Measurements from ENCODE around the gene NUMBL. TPM values are rescaled to one million over a fixed set of nuclear protein-coding genes. Genes with fewer than 3 reads are reported as not detected.
A peak's percentile ranks its signal among the peaks of the same experiment; 100 is the strongest.

Gene NUMBL
- polyA plus RNA-seq, 1 donor from 2014 or later: 4.0 TPM

DNA sequence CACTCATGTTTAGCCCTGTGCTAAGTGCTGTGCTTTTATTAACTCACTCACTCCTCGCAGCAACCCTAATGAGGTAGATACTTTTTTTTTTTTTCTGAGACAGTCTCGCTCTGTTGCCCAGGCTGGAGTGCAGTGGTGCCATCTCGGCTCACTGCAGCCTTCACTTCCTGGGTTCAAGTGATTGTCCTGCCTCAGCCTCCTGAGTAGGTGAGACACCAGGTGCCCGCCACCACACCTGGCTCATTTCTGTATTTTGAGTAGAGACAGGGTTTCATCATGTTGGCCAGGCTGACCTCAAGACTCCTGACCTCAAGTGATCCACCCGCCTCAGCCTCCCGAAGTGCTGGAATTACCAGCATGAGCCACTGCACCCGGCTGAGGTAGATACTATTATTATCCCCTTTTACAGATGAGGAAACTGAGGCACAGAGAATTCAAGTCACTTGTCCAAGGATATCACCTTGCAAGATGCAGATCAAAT lies 29.0 kb upstream of the NUMBL start:
- peaks cover 37 to 49% (median 41%) of the 10 kb centered on the region in 3 donors for H3K4me1 Mint-ChIP-seq
- peak overlapping the region; percentile 34 to 97 (median 58) for H3K4me3 Mint-ChIP-seq
- peak overlapping the region in 1 of 3 donors; percentile 76 for H3K27ac Mint-ChIP-seq
- H3K36me3 Mint-ChIP-seq: peaks cover 2% of the 10 kb centered on the region
- no peaks in the 10 kb centered on the region for H3K27me3 Mint-ChIP-seq
- no peaks in the 10 kb centered on the region for H3K9me3 Mint-ChIP-seq

DNA sequence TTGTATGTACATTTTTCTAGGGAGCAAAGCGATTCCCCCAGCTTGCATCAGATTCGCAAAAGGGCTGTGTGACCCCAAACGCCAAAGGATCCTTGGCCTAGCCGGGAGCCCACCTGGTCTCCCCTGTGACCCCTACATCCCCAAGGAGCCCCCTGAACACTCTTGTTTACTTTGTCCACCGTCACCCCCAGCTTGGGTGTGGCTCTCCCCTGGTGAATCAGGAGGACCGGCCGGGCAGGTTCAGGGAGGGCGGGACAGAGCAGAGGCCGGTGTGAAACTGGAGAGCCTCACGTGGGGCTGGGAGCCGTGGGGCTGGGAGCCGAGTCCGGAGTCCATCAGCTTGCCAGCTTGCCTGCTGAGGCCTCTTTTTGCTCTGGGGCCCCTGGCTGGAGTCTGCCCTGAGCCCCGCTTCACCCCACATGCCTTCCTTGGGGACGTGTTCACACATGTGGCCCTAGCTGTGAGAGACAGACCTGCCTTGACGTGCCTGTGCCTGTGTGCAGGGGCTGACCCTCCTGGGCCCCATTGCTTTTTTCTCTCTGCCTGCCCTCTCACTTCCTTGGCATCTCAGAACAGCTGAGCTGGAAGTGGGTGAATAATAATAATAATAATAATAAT lies 28.4 kb upstream of the NUMBL start:
- Mint-ChIP-seq H3K4me1 (peaks cover 39 to 50% (median 42%) of the 10 kb centered on the region in 3 donors), H3K4me3 (peak overlapping the region; percentile 91 to 97 (median 94)), H3K36me3 (peaks cover 2% of the 10 kb centered on the region), H3K27ac (peak overlapping the region; percentile 63 to 97 (median 76)), H3K9me3 (no peaks in the 10 kb centered on the region), H3K27me3 (no peaks in the 10 kb centered on the region)

DNA sequence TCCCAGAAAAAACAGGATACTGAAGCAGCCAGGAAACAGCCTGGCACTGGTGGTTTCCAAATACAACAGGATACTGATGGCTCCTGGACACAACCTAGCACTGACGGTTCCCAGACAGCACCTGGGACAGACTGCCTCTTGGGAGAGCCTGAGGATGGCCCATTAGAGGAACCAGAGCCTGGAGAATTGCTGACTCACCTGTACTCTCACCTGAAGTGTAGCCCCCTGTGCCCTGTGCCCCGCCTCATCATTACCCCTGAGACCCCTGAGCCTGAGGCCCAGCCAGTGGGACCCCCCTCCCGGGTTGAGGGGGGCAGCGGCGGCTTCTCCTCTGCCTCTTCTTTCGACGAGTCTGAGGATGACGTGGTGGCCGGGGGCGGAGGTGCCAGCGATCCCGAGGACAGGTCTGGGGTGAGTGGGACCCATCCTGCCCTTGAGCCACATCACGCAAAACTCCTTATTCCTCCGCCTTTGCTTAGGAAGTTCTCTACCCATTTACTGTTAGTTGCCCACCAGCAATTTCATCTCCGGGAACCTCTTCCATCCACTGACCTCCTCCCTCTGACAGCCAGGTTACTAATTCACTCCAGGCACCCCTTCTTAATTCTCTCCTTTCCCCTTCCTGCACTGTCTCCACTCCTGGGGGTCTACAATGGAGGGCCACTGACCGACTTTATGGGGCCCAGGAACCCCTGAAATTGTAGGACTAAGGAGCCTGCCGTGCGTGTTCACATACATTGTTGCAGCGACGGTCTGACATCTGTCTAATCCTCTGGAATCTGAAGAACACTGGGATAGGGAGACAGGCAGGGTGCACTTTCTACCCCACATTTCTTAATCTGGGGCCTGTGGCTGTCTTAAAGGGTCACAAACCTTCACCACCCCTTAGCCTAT lies 27.7 kb upstream of the NUMBL start:
- Mint-ChIP-seq H3K36me3 (no peaks in the 10 kb centered on the region), H3K9me3 (no peaks in the 10 kb centered on the region), H3K4me3 (peak overlapping the region; percentile 91 to 97 (median 94)), H3K4me1 (peaks cover 41 to 48% (median 43%) of the 10 kb centered on the region in 3 donors), H3K27ac (peak overlapping the region; percentile 63 to 97 (median 76)), H3K27me3 (no peaks in the 10 kb centered on the region)

DNA sequence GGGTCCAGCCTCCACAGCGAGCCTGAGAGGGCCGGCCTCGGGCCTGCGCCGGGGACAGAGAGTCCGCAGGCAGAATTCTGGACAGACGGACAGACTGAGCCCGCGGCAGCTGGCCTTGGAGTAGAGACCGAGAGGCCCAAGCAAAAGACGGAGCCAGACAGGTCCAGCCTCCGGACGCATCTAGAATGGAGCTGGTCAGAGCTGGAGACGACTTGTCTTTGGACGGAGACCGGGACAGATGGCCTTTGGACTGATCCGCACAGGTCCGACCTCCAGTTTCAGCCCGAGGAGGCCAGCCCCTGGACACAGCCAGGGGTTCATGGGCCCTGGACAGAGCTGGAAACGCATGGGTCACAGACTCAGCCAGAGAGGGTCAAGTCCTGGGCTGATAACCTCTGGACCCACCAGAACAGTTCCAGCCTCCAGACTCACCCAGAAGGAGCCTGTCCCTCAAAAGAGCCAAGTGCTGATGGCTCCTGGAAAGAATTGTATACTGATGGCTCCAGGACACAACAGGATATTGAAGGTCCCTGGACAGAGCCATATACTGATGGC lies 27.0 kb upstream of the NUMBL start:
- H3K4me3 Mint-ChIP-seq: peak overlapping the region; percentile 91 to 97 (median 93)
- no peaks in the 10 kb centered on the region for H3K27me3 Mint-ChIP-seq
- H3K36me3 Mint-ChIP-seq: no peaks in the 10 kb centered on the region
- peaks cover 41 to 48% (median 43%) of the 10 kb centered on the region in 3 donors for H3K4me1 Mint-ChIP-seq
- H3K9me3 Mint-ChIP-seq: no peaks in the 10 kb centered on the region
- peak overlapping the region; percentile 31 to 76 (median 43) for H3K27ac Mint-ChIP-seq

DNA sequence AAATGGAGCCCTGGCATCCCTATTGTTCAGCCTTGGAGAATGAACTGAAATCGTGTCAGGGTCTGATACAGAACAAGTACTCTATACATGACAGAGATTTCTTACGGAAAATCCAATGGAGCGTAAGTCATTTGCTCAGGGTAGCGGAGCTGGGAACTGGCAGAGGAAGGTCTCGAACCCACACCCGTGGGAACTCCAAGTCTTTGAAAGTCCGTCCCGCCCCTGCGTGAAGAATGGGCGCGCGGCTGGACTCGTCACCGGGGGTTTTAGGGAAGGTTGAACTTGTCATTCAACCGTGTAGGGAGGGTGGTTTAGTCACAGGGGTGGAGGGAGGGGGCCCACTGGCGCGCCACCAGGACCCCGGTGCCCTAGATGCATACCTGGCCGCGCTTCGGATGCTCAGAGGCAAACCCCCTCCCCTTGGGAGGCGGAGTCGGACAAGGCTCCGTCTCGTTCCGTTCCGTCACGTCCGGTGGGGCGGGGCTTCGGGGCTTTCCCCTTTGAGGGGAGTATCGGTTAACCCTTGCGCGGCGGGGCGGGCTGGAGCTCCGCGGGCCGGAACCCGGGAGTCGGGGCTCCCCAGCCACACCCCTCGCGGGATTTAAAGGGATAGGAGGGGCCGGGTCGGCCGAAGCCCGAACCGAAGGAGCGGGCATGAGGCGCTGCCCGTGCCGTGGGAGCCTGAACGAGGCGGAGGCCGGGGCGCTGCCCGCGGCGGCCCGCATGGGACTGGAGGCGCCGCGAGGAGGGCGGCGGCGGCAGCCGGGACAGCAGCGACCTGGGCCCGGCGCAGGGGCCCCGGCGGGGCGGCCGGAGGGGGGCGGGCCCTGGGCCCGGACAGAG lies 26.3 kb upstream of the NUMBL start, which contains the start of the genes COQ8B and ITPKC:
COQ8B (minus strand) TSS at position 405 of the 843 bp plus-strand sequence. CDS start 2,254 bp downstream, outside the sequence.
ITPKC (plus strand) TSS at position 631 of the 843 bp plus-strand sequence; CDS start at position 655, 24 bp downstream.
- Mint-ChIP-seq H3K27me3 (no peaks in the 10 kb centered on the region), H3K4me1 (peaks cover 41 to 46% (median 43%) of the 10 kb centered on the region in 3 donors), H3K4me3 (peak within 1 kb of the TSS; percentile 91 to 98 (median 97)), H3K9me3 (no peaks in the 10 kb centered on the region), H3K27ac (peak within 1 kb of the TSS; percentile 94 to 98 (median 97)), H3K36me3 (no peaks in the 10 kb centered on the region)

DNA sequence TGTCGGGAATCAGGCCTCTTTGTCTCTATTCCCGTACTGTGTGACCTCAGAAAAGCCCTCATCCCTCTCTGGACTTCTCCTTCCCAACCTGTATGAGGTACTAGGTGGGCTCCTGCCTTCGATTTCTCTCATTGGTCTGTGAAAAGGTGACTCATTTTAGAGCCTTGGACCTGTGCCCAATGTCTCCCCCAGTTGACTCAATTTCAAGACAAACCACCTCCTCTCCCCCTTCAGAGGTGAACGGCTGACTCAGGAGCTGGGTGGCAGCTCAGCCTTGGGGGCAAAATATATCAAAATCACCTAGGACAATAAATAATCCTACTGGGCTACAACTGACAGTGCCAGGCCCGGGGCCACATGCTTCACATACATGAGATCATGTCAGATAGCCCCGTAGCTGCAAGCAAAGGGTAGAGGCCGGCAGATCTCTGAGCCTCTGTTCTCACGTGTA lies 25.6 kb upstream of the NUMBL start:
- H3K27me3 Mint-ChIP-seq: no peaks in the 10 kb centered on the region
- peaks cover 42 to 47% (median 42%) of the 10 kb centered on the region in 3 donors for H3K4me1 Mint-ChIP-seq

DNA sequence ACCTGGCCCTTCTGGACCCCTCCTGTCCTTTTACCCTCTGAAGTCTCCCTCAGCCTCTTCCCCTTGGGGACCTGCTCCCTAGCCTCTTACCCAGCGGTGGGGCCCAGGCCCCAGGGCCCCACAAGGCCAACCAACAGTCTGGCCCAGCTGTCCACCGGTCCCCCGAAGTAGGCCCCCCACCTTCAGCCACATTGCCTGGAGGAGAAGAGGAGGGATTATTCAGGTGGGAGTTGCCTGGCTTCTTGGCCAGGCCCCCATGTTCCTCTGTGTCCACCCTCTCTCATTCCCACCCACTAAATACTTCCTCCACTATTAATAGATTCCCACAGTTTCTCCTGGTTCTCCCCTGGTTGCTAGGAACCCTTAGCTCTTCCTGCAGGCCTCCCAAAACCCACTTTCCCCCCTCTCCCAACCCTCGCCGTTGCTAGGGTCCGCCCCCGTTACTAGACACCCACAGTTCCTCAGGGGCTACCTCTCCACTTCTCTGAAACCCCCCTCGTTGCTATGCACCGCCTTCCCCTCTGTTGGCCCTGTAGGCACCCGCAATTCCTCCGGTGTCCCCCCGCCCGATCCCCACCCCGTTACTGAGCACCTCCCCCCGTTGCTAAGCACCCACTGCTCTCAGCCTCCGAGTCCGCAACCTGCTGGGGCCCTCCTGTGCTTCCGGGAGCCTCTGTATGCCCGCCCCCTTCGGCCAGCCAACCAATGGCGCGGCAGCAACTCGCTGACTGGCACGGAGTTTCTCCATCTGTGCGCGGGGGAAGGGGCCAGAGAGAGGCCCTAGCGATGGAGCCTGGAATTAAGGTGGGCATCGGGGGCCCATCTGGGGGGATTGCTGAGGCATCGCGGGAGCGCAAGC lies 24.2 kb upstream of the NUMBL start:
- H3K9me3 Mint-ChIP-seq: no peaks in the 10 kb centered on the region
- peaks cover 32 to 39% (median 33%) of the 10 kb centered on the region in 3 donors for H3K4me1 Mint-ChIP-seq
- H3K27me3 Mint-ChIP-seq: no peaks in the 10 kb centered on the region
- no peaks in the 10 kb centered on the region for H3K36me3 Mint-ChIP-seq
- H3K4me3 Mint-ChIP-seq: peak overlapping the region; percentile 91 to 98 (median 97)
- H3K27ac Mint-ChIP-seq: peak overlapping the region; percentile 94 to 98 (median 97)

More for the DNA sequence above, 25.6 kb upstream of the NUMBL start:
- Mint-ChIP-seq H3K9me3 (no peaks in the 10 kb centered on the region), H3K4me3 (peak overlapping the region; percentile 91 to 98 (median 97)), H3K27ac (peak overlapping the region; percentile 94 to 98 (median 97)), H3K36me3 (no peaks in the 10 kb centered on the region)

DNA sequence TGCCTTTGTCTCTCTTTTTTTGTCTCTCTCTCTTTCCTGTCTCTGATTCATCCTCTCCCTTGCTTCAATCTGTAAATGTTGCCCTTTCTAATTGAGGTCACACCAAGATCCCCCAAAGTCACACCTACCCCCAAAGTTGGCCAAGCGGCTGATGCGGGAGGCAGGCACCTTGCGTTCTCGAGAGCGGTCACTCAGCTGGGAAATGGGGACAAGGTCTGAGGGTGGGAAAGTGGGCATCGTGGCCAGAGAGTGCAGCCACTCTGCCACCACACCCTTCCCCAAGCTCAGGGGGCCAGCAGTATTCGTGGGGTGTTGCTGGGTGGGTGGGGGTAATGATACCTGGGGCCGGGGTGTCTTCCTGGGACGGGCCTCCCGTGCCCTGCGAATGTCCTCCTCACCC lies 23.5 kb upstream of the NUMBL start:
- Mint-ChIP-seq H3K9me3 (no peaks in the 10 kb centered on the region), H3K36me3 (no peaks in the 10 kb centered on the region), H3K4me3 (peak overlapping the region in 3 of 4 donors; percentile 59 to 97 (median 83)), H3K4me1 (peaks cover 30 to 35% (median 31%) of the 10 kb centered on the region in 3 donors), H3K27ac (peak overlapping the region in 2 of 3 donors; percentile 89 to 97), H3K27me3 (no peaks in the 10 kb centered on the region)

DNA sequence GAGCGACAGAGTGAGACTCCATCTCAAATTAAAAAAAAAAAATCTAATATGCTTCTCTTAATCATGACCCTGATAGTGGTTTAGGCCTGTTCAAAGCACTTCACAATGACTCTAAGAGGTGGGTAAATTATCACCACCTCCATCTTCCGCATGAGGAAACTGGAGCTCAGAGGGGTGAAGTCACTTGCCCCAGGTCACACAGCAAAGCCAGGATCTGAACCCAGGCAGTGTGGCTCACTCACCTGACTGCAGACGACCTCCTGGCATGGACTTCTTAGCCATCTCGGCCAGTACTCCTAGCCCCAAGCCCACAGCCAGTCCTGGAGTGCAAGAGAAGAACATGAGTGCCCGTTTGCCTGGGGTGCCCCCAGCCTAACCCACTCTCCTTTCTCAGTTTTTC lies 19.4 kb upstream of the NUMBL start:
- H3K27me3 Mint-ChIP-seq: no peaks in the 10 kb centered on the region
- no peak overlapping the region for H3K27ac Mint-ChIP-seq
- no peaks in the 10 kb centered on the region for H3K9me3 Mint-ChIP-seq
- H3K4me1 Mint-ChIP-seq: peaks cover 7 to 10% (median 8%) of the 10 kb centered on the region in 3 donors
- no peak overlapping the region for H3K4me3 Mint-ChIP-seq
- peaks cover 2% of the 10 kb centered on the region for H3K36me3 Mint-ChIP-seq

DNA sequence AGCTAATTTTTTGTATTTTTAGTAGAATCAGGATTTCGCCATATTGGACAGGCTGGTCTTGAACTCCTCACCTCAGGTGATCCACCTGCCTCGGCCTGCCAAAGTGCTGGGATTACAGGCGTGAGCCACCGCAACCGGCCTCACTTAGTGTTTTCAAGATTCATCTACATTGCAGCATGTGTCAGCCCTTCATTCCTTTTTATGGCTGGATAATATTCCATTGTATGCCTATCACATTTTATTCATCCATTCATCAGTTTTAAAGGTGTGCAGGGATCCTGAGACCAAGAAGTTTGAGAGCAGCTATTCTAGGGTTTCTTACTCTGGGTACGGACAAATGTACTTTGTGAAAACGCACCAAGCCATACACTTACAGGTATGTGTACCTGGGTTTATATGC lies 17.2 kb upstream of the NUMBL start:
- Mint-ChIP-seq H3K36me3 (peaks cover 6% of the 10 kb centered on the region), H3K4me1 (peaks cover 0 to 6% (median 2%) of the 10 kb centered on the region in 3 donors), H3K4me3 (no peak overlapping the region), H3K9me3 (no peaks in the 10 kb centered on the region), H3K27ac (no peak overlapping the region), H3K27me3 (no peaks in the 10 kb centered on the region)

DNA sequence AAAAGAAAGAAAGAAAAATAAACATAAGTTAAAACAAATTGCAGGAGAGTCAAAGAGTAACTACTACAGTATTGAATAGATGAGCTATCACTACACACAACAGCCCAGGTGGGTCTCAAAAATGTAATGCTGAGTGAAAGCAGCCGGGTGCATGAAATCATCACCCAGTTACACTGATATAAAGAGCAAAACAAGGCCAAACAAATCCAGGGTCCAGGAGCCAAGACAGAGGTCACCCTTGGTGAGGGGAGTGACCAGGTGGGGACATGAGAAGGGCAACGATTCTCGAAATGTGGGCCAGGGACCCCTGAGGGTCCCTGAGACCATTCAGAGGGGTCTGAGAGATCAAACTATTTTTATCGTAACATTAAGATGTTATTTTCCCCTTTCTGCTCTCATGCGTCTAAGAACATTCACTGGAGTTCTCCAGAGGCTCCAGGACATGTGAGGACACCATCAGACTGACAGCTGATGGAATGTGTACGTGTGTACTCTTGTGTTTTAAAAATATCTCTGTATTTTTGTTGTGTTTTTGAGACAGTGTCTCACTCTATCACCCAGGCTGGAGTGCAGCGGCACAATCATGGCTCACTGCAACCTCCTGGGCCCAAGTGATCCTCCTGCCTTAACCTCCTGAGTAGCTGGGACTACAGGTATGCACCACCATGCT lies 15.6 kb upstream of the NUMBL start:
- H3K9me3 Mint-ChIP-seq: no peaks in the 10 kb centered on the region
- no peaks in the 10 kb centered on the region for H3K27me3 Mint-ChIP-seq
- no peak overlapping the region for H3K27ac Mint-ChIP-seq
- peaks cover 8% of the 10 kb centered on the region for H3K36me3 Mint-ChIP-seq
- no peak overlapping the region for H3K4me3 Mint-ChIP-seq
- peaks cover 0 to 2% (median 0%) of the 10 kb centered on the region in 3 donors for H3K4me1 Mint-ChIP-seq

DNA sequence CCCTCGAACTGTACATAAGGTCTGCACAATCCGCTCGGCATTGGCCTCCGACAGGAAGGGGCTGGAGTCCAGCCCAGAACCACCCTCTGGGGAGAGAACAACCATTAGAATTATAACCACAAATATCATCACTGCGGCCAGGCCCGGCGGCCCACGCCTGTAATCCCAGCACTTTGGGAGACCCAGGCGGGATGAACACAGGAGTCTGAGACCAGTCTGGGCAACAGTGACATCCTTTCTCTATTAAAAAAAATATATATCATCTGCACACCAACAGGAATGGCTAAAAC lies 14.9 kb upstream of the NUMBL start:
- no peak overlapping the region for H3K27ac Mint-ChIP-seq
- H3K9me3 Mint-ChIP-seq: no peaks in the 10 kb centered on the region
- H3K27me3 Mint-ChIP-seq: no peaks in the 10 kb centered on the region
- peaks cover 8% of the 10 kb centered on the region for H3K36me3 Mint-ChIP-seq
- H3K4me1 Mint-ChIP-seq: no peaks in the 10 kb centered on the region
- no peak overlapping the region for H3K4me3 Mint-ChIP-seq

Data from IgD-negative memory B cell (primary cell).